Mesenchymal stem cell (in vitro differentiated cells and primary cell): ENCODE data around the gene RPL31.

ENCODE experiments used
- DNase-seq: peaks from one replicate; pipeline ENCODE4 v3.0.0-alpha.2; 2013
- H2AFZ ChIP-seq: one replicate; pipeline ENCODE4 v1.6.1; 2013; ENCODE audit warnings: low read depth, mild to moderate bottlenecking, control low read depth, inconsistent platforms, low read length, moderate library complexity
- H2AK5ac ChIP-seq: 2 replicates; pipeline ENCODE4 v1.6.1; 2013; ENCODE audit warnings: low read length, moderate library complexity, mild to moderate bottlenecking, inconsistent platforms; ENCODE audit not compliant: severe bottlenecking
- H2BK120ac ChIP-seq: one replicate; pipeline ENCODE4 v1.6.1; 2013; ENCODE audit warnings: low read depth, mild to moderate bottlenecking, inconsistent platforms, low read length, moderate library complexity
- H2BK12ac ChIP-seq, 2 experiments: one replicate each; pipeline ENCODE4 v1.6.1; 2013; ENCODE audit warnings: inconsistent platforms in 2 of 2, low read length in 2 of 2, mild to moderate bottlenecking in 2 of 2, moderate library complexity in 2 of 2, control low read depth in 1 of 2
- H2BK15ac ChIP-seq: one replicate; pipeline ENCODE4 v1.6.1; 2013; ENCODE audit warnings: mild to moderate bottlenecking, low read depth, inconsistent platforms; ENCODE audit not compliant: poor library complexity, severe bottlenecking
- H2BK5ac ChIP-seq: 2 replicates; pipeline ENCODE4 v1.6.1; 2013; ENCODE audit warnings: low read depth, mild to moderate bottlenecking, low read length, control low read depth, inconsistent platforms; ENCODE audit not compliant: poor library complexity, severe bottlenecking
- H3K14ac ChIP-seq, 2 experiments: one replicate each; pipeline ENCODE4 v1.6.1; 2013; ENCODE audit warnings: inconsistent platforms in 2 of 2, low read length in 2 of 2, control low read depth in 1 of 2, mild to moderate bottlenecking in 1 of 2, moderate library complexity in 1 of 2
- H3K18ac ChIP-seq, 2 experiments: one replicate each; pipeline ENCODE4 v1.6.1; 2013; ENCODE audit warnings: inconsistent platforms in 2 of 2, low read length in 2 of 2, control low read depth in 1 of 2, low read depth in 1 of 2, mild to moderate bottlenecking in 1 of 2
- H3K23ac ChIP-seq, 2 experiments: one replicate each; pipeline ENCODE4 v1.6.1; 2013; ENCODE audit warnings: inconsistent platforms in 2 of 2, low read length in 2 of 2, mild to moderate bottlenecking in 2 of 2, moderate library complexity in 2 of 2, control low read depth in 1 of 2
- H3K27ac ChIP-seq: 2 replicates; pipeline ENCODE4 v1.5.1; 2013; ENCODE audit warnings: mild to moderate bottlenecking, moderate library complexity, low read length, control low read depth, inconsistent platforms; ENCODE audit not compliant: poor library complexity, severe bottlenecking
- H3K27me3 ChIP-seq, 2 experiments: 2 replicates each; pipeline versions ENCODE4 v1.6.1 to v1.7.0; 2013; ENCODE audit warnings: low read length in 2 of 2, mild to moderate bottlenecking in 2 of 2, moderate library complexity in 2 of 2, control low read depth in 1 of 2, inconsistent platforms in 1 of 2; ENCODE audit not compliant: control insufficient read depth in 1 of 2, insufficient read depth in 1 of 2
- H3K36me3 ChIP-seq, 2 experiments: 2 replicates each; pipeline versions ENCODE4 v1.6.1 to v1.7.0; 2013; ENCODE audit warnings: low read length in 2 of 2, control low read depth in 1 of 2, inconsistent platforms in 1 of 2, low read depth in 1 of 2, mild to moderate bottlenecking in 1 of 2; ENCODE audit not compliant: insufficient read depth in 2 of 2, control insufficient read depth in 1 of 2
- H3K4ac ChIP-seq, 2 experiments: one replicate each; pipeline ENCODE4 v1.6.1; 2013; ENCODE audit warnings: inconsistent platforms in 2 of 2, low read length in 2 of 2, mild to moderate bottlenecking in 2 of 2, moderate library complexity in 2 of 2, control low read depth in 1 of 2, low read depth in 1 of 2
- H3K4me1 ChIP-seq: 2 replicates; pipeline ENCODE4 v1.6.1; 2013; ENCODE audit warnings: low read depth, low read length, control low read depth; ENCODE audit not compliant: control insufficient read depth, insufficient read depth
- H3K4me2 ChIP-seq: 2 replicates; pipeline ENCODE4 v1.6.1; 2013; ENCODE audit warnings: low read length, mild to moderate bottlenecking, inconsistent platforms; ENCODE audit not compliant: poor library complexity, severe bottlenecking
- H3K4me3 ChIP-seq, 2 experiments: 2 replicates each; pipeline versions ENCODE4 v1.5.1 to v1.7.0; 2013; ENCODE audit warnings: low read length in 2 of 2, mild to moderate bottlenecking in 2 of 2, control low read depth in 1 of 2, low read depth in 1 of 2; ENCODE audit not compliant: insufficient read depth in 1 of 2
- H3K79me1 ChIP-seq: replicated peaks from 2 replicates; pipeline ENCODE4 v1.6.1; 2013; ENCODE audit warnings: mild to moderate bottlenecking, control low read depth, low read length, inconsistent platforms; ENCODE audit not compliant: poor library complexity, severe bottlenecking
- H3K9ac ChIP-seq: 2 replicates; pipeline ENCODE4 v1.7.0; 2013; ENCODE audit warnings: mild to moderate bottlenecking, low read length, moderate library complexity
- H3K9me3 ChIP-seq: 2 replicates; pipeline ENCODE4 v1.7.0; 2013; ENCODE audit warnings: mild to moderate bottlenecking, low read length; ENCODE audit not compliant: control insufficient read depth
- H4K8ac ChIP-seq: one replicate; pipeline ENCODE4 v1.6.1; 2013; ENCODE audit warnings: inconsistent platforms, mild to moderate bottlenecking, low read length, moderate library complexity
- H4K91ac ChIP-seq: one replicate; pipeline ENCODE4 v1.6.1; 2013; ENCODE audit warnings: mild to moderate bottlenecking, low read length, inconsistent platforms
- WGBS: methylation state at CpG from one replicate; pipeline ENCODE4 v1.1.7; 2013; ENCODE audit warnings: mixed read lengths; 5-methylcytosine and 5-hydroxymethylcytosine counted together

Gene RPL31

GRCh38 chr2:100960688-100961087 lies 41.4 kb upstream of the RPL31 start:
- no peaks in the 10 kb centered on the region for H3K9me3 ChIP-seq
- peak overlapping the region; percentile 74 for H4K91ac ChIP-seq
- H3K79me1 ChIP-seq, result no peaks in the 10 kb centered on the region
- H2BK120ac ChIP-seq, result no peak overlapping the region
- no peak overlapping the region for H2BK5ac ChIP-seq
- H3K4me2 ChIP-seq, result no peak overlapping the region
- H4K8ac ChIP-seq, result no peak overlapping the region
- H3K14ac ChIP-seq, result peak overlapping the region in 1 of 2 experiments; percentile 66
- no peak overlapping the region for H3K4ac ChIP-seq
- no peak overlapping the region for H3K9ac ChIP-seq
- peaks cover 2 to 3% of the 10 kb centered on the region in 2 experiments for H3K27me3 ChIP-seq
- H2AK5ac ChIP-seq, result no peak overlapping the region
- no peak overlapping the region for H3K18ac ChIP-seq
- H2BK15ac ChIP-seq, result no peak overlapping the region
- no peak overlapping the region for H3K23ac ChIP-seq
- 98% methylated on average over 4 of the region's 4 CpGs for WGBS
- no peak overlapping the region for H3K27ac ChIP-seq
- peak overlapping the region in 1 of 2 experiments; percentile 29 for H2BK12ac ChIP-seq
- H3K4me3 ChIP-seq, result no peak overlapping the region
- H2AFZ ChIP-seq, result no peak overlapping the region
- no peak for DNase-seq
- H3K36me3 ChIP-seq, result no peaks in the 10 kb centered on the region
- H3K4me1 ChIP-seq, result peaks cover 2% of the 10 kb centered on the region

GRCh38 chr2:100962366-100963025 lies 39.6 kb upstream of the RPL31 start:
- Histone ChIP-seq H2BK120ac (no peak overlapping the region), H3K9ac (no peak overlapping the region), H3K18ac (no peak overlapping the region), H3K27ac (no peak overlapping the region), H3K23ac (no peak overlapping the region), H4K8ac (no peak overlapping the region), H3K36me3 (no peaks in the 10 kb centered on the region), H3K4me3 (no peak overlapping the region), H2BK15ac (no peak overlapping the region), H3K4me1 (peaks cover 2% of the 10 kb centered on the region), H3K4me2 (no peak overlapping the region), H2BK5ac (no peak overlapping the region), H3K4ac (no peak overlapping the region), H3K14ac (peak overlapping the region in 1 of 2 experiments; percentile 36), H2BK12ac (no peak overlapping the region), H3K9me3 (no peaks in the 10 kb centered on the region), H2AK5ac (no peak overlapping the region), H4K91ac (no peak overlapping the region), H3K79me1 (no peaks in the 10 kb centered on the region), H2AFZ (no peak overlapping the region), H3K27me3 (peaks cover 0 to 3% of the 10 kb centered on the region in 2 experiments)
- DNase-seq, result no peak
- WGBS, result 97% methylated on average over 12 of the region's 12 CpGs

- Histone ChIP-seq H2AFZ (no peak overlapping the region), H4K91ac (no peak overlapping the region), H3K27ac (no peak overlapping the region), H3K4me1 (peaks cover 2% of the 10 kb centered on the region), H2AK5ac (no peak overlapping the region), H3K4me3 (no peak overlapping the region), H2BK15ac (no peak overlapping the region), H3K4me2 (no peak overlapping the region), H4K8ac (no peak overlapping the region), H3K14ac (no peak overlapping the region), H2BK5ac (no peak overlapping the region), H3K9me3 (no peaks in the 10 kb centered on the region), H3K18ac (no peak overlapping the region), H3K9ac (no peak overlapping the region), H2BK12ac (no peak overlapping the region), H3K27me3 (peaks cover 0 to 3% of the 10 kb centered on the region in 2 experiments), H3K4ac (no peak overlapping the region), H3K79me1 (no peaks in the 10 kb centered on the region), H3K23ac (no peak overlapping the region), H2BK120ac (no peak overlapping the region), H3K36me3 (peaks cover 0 to 4% of the 10 kb centered on the region in 2 experiments)
- WGBS, result 93% methylated on average over 3 of the region's 4 CpGs
- no peak for DNase-seq
Measured at GRCh38 chr2:100963026-100963375, 39.1 kb upstream of the RPL31 start.

- no peak overlapping the region for H2AK5ac ChIP-seq
- no peak overlapping the region for H3K23ac ChIP-seq
- no peak overlapping the region for H3K14ac ChIP-seq
- H3K27me3 ChIP-seq, result no peaks in the 10 kb centered on the region
- no peak overlapping the region for H2BK5ac ChIP-seq
- H3K4me1 ChIP-seq, result peaks cover 2% of the 10 kb centered on the region
- H3K4me2 ChIP-seq, result no peak overlapping the region
- H3K4ac ChIP-seq, result no peak overlapping the region
- H3K18ac ChIP-seq, result no peak overlapping the region
- H4K8ac ChIP-seq, result no peak overlapping the region
- H2BK120ac ChIP-seq, result no peak overlapping the region
- no peak for DNase-seq
- WGBS, result 59% methylated on average over 12 of the region's 12 CpGs
- peaks cover 0 to 13% of the 10 kb centered on the region in 2 experiments for H3K36me3 ChIP-seq
- no peak overlapping the region for H3K4me3 ChIP-seq
- no peak overlapping the region for H2BK15ac ChIP-seq
- no peak overlapping the region for H2BK12ac ChIP-seq
- no peak overlapping the region for H3K27ac ChIP-seq
- no peak overlapping the region for H2AFZ ChIP-seq
- no peaks in the 10 kb centered on the region for H3K9me3 ChIP-seq
- no peaks in the 10 kb centered on the region for H3K79me1 ChIP-seq
- no peak overlapping the region for H3K9ac ChIP-seq
- H4K91ac ChIP-seq, result no peak overlapping the region
Measured at GRCh38 chr2:100964222-100964621, 37.9 kb upstream of the RPL31 start.
